ENCODE data around the gene CT47B1. TPM values are rescaled to one million over a fixed set of nuclear protein-coding genes. Genes with fewer than 3 reads are reported as not detected.
"Not testable (repeated sequence)": the region's sequence is repeated elsewhere in the genome, so short reads cannot be mapped to it uniquely, and the experiment has no call there.

Gene CT47B1
- total RNA-seq (not detected), polyA plus RNA-seq (not detected)
- long read RNA-seq, donor 1 = 0 reads
- long read RNA-seq, donor 2 = 0 reads
- long read RNA-seq, donor 3 = 0 reads

GRCh38 chrX:120875766-120876165, at the start of gene CT47B1:
Gene CT47B1 (minus strand): TSS chrX:120875866. CDS start chrX:120875670, 196 bp downstream.
- DNase-seq; H3K27me3 ChIP-seq; H3K9me3 ChIP-seq; H3K4me1 ChIP-seq; ATAC-seq; H3K36me3 ChIP-seq; H3K27ac ChIP-seq; intact Hi-C loops (cut with DNase I); H3K4me3 ChIP-seq: not testable (repeated sequence)
- no CpG with 5 or more reads among the region's 7 CpGs for WGBS, 4 donors

- no peaks in the 10 kb centered on the region for H3K36me3 ChIP-seq
- intact Hi-C loops (cut with DNase I) = no loop called here
- H3K27ac ChIP-seq = no peak overlapping the region
- no peak overlapping the region for H3K4me3 ChIP-seq
- 93 to 98% (median 96%) methylated on average over 58 to 61 of the region's 61 CpGs for WGBS, 4 donors
- H3K27me3 ChIP-seq = no peaks in the 10 kb centered on the region
- DNase-seq = peak in 1 of 5 donors; percentile 20
- H3K4me1 ChIP-seq = no peaks in the 10 kb centered on the region
- H3K9me3 ChIP-seq = no peaks in the 10 kb centered on the region
- ATAC-seq = no peak
- TF ChIP-seq CTCF (IDR thresholded peaks at IDR 0.05) (no peak), POLR2A (IDR thresholded peaks at IDR 0.05) (no peak)
These were observed 748 bp downstream of the CT47B1 start for GRCh38 chrX:120874678-120875557.

- no peaks in the 10 kb centered on the region for H3K4me1 ChIP-seq
- 13 to 40% (median 31%) methylated on average over 3 to 4 of the region's 4 CpGs for whole genome bisulfite sequencing, 4 donors
- no peak for ATAC-seq
These were observed 18.4 kb downstream of the CT47B1 start for GRCh38 chrX:120857240-120857639.

GRCh38 chrX:120840827-120841226, 34.8 kb downstream of the CT47B1 start:
- DNase-seq (no peak), ATAC-seq (no peak)
- Histone ChIP-seq H3K4me3 (no peak overlapping the region), H3K9me3 (peaks cover 0 to 10% (median 0%) of the 10 kb centered on the region in 12 donors), H3K27ac (no peak overlapping the region), H3K36me3 (no peaks in the 10 kb centered on the region), H3K4me1 (no peaks in the 10 kb centered on the region), H3K27me3 (peaks cover 0 to 4% (median 0%) of the 10 kb centered on the region in 9 donors)
- WGBS, 4 donors = 31 to 64% (median 50%) methylated on average over 2 of the region's 2 CpGs
- TF ChIP-seq CTCF (IDR thresholded peaks at IDR 0.05) (no peak), POLR2A (IDR thresholded peaks at IDR 0.05) (no peak)
- intact Hi-C loops (cut with DNase I) = no loop called here

More at GRCh38 chrX:120857240-120857639, 18.4 kb downstream of the CT47B1 start:
- Histone ChIP-seq H3K27ac (no peak overlapping the region), H3K9me3 (peaks cover 0 to 6% (median 0%) of the 10 kb centered on the region in 12 donors), H3K27me3 (peaks cover 0 to 3% (median 0%) of the 10 kb centered on the region in 9 donors), H3K36me3 (no peaks in the 10 kb centered on the region), H3K4me3 (no peak overlapping the region)
- TF ChIP-seq POLR2A (IDR thresholded peaks at IDR 0.05) (no peak), CTCF (IDR thresholded peaks at IDR 0.05) (no peak)
- intact Hi-C loops (cut with DNase I) = no loop called here
- no peak for DNase-seq

Measured in heart left ventricle (tissue), 16 donors.